ENCODE data around the gene ACVR2B.

DNA sequence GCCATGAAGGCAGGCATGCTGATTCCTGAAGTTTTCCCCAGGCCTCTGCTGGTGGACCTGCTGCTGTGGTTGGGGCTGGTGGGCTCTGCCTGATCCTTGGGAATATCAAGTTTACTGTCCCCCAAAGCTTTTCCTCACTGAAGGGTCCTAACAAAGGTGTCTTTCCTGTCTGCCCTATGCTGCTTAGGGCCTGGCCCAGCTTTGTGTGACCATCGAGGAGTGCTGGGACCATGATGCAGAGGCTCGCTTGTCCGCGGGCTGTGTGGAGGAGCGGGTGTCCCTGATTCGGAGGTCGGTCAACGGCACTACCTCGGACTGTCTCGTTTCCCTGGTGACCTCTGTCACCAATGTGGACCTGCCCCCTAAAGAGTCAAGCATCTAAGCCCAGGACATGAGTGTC lies 29.3 kb downstream of the ACVR2B start:
- TF ChIP-seq CTCF (IDR thresholded peaks at IDR 0.05; ENCODE audit: low read depth, low read length, poor library complexity, severe bottlenecking), result no peak
- no peak for TF ChIP-seq EZH2phosphoT487 (IDR thresholded peaks at IDR 0.05; ENCODE audit: borderline replicate concordance, low read length)
